ENCODE results near the gene PLXNB1.
"Not testable (repeated sequence)": the region's sequence is repeated elsewhere in the genome, so short reads cannot be mapped to it uniquely, and the experiment has no call there.

Gene PLXNB1

DNA sequence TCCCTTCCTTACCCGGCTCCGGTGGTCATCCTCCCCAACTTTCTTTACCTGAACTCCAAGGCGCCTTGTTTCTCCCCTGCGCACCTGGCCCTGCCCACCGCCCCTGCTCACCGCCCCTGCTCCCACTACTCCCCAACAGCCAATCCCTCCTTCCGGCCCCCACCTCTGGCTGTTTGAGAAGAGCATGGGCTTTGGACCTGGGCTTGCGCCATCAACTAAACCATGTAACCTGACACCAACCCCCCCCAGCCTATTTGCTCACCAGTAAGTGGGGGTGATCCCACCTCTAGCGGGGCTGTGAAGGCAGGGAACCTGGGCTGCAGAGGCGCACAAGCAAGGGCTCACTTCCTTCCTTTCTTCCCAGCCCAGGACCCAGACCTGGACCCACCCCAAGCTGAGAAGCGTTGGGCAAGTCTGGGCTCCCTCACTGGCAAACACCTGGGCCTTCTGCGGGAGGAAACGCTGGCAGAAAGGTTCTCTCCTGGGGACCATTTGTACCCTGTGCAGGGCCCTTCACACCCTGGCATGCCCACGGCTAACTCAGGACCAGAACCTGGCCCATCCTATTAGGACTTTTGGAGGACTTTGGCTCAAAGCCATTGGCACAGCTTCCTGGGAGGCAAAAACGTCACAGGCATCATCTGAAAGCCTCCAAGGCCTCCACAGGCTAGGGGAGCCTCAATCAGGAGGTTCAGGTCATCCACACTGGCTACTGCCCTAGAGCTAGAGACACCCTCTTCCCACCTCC, at the start of gene PLXNB1:
TSS of gene PLXNB1 (minus strand) at position 127 of the 748 bp plus-strand sequence. CDS start 5,475 bp downstream, outside the sequence.
- peak; percentile 48 for DNase-seq

- peak; percentile 70 for DNase-seq
Observed at GRCh38 chr3:48478626-48479555, 49.0 kb upstream of the PLXNB1 start.

GRCh38 chr3:48477959-48478520, 48.2 kb upstream of the PLXNB1 start:
- no peak for DNase-seq

GRCh38 chr3:48476426-48477053, 46.7 kb upstream of the PLXNB1 start:
- DNase-seq, result no peak

DNA sequence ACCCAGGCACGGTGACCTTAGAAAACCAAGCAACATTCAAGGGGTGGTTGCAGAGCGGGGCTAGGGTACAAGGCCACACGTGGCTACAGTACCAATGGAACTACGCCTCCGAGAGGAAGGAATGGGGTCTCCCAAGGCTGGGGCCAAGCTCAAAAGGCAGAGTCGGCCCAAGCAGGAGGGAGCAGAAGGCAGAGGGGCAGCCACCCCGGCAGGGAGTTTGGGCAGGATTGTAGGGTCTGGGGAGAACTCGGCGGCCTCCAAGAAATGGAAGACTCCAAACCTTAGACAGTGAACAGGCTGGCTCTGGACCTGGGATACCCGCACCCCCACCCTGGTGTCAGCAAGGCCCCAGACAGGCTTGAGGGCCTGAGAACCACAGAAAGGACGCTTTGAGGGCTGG, 45.3 kb upstream of the PLXNB1 start:
- no peak for DNase-seq

DNA sequence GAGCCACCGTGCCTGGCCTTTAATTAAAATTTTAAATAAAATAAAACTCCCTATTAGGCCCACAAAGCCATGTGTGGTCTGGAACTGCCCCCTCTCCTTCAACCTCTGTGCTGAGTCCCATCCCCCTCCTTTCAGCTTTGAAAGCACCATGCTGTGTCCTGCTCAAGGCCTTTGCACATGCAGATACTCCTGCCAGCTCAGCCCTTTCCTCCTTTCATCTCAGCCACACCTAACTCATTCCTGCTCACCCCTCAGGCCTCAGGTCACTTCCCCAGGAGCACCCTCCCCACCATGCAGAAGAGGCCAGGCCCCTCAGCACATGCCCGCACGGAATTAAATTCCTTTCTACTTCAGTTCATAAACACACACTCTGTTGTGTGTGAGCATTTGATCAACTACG, 44.7 kb upstream of the PLXNB1 start:
- DNase-seq, result no peak

- not testable (repeated sequence) for DNase-seq
Observed at GRCh38 chr3:48474031-48474430, 44.1 kb upstream of the PLXNB1 start.

DNA sequence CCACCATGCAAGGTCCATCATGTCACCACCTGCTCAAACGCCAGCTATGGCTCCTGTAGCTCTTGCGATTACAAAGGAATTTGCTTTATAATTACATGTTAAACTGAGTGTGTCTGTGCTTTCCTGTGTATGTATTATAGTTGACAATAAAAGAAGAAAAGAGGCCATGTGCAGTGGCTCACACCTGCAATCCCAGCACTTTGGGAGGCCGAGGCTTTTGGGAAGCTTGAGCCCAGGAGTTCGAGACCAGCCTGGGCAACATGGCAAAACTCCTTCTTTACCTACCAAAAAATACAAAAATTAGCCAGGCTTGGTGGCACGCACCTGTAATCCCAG, 43.7 kb upstream of the PLXNB1 start:
- no peak for DNase-seq

DNA sequence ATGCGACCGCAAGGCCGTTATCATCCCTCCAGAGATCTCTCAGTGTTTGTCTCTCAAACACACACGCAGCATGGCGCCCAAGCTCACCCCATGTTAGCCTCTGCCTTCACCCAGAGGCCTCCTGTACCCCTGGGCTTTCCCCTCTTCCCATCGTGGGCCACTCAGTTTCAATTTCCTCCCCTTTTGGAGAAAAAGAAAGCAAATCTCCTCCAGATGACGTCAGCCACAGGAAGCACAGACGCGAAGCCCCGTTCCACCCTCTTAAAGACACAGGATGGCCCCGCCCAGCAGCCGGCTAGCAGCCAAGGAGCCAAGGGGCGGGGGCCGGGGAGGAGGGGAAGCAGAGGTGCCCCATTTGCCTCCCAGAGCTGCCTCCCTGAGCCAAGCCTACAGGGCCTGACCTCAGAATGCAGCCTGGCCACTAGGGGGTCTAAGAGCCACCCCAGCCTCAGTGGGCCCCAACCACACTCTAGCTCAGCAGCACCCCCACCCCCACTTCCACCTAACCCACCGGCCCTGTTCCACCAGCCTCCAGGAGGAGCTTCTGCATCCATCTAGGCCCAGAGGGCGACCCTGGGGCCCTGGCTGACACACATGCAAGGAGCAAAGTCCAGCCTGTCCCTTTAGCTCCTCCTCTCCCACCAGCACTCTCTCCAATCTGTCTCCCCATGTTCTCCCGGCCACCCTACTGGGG, 43.2 kb upstream of the PLXNB1 start:
- peak; percentile 96 for DNase-seq

DNA sequence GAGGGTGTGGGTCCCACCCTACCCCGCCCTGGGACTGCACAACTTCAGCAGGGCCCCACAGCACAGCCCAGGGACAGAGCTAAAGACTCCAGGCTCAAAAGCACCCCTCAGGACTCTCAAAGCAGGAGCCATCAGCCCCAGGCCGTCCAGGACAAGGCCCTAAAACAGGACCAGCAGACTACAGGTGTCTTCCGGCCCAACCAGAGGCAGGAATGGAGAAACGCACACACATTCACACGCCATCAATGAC, 42.7 kb upstream of the PLXNB1 start:
- no peak for DNase-seq

DNA sequence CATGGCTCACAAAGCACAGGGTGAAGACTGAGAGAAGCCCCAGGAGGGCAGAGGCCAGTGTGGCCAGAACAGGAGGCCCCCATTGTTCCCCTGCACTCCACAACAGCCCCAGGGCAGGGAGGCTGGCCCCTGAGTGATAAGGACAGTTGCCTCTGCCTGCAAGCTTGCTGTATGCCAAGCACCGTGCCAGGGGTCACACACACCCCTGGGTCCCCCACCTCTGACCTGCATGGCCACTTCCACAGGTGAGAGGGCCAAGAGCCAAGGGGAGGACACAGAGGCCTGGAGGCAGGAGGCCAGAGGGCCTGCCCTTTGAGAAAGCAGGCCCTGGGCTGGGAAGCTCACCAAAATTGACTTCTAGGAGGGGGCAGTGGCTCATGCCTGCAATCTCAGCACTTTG, 40.4 kb upstream of the PLXNB1 start:
- DNase-seq, result no peak

GRCh38 chr3:48469046-48469915, 39.4 kb upstream of the PLXNB1 start:
- DNase-seq, result no peak

GRCh38 chr3:48468329-48468731, 38.4 kb upstream of the PLXNB1 start:
- no peak for DNase-seq

DNA sequence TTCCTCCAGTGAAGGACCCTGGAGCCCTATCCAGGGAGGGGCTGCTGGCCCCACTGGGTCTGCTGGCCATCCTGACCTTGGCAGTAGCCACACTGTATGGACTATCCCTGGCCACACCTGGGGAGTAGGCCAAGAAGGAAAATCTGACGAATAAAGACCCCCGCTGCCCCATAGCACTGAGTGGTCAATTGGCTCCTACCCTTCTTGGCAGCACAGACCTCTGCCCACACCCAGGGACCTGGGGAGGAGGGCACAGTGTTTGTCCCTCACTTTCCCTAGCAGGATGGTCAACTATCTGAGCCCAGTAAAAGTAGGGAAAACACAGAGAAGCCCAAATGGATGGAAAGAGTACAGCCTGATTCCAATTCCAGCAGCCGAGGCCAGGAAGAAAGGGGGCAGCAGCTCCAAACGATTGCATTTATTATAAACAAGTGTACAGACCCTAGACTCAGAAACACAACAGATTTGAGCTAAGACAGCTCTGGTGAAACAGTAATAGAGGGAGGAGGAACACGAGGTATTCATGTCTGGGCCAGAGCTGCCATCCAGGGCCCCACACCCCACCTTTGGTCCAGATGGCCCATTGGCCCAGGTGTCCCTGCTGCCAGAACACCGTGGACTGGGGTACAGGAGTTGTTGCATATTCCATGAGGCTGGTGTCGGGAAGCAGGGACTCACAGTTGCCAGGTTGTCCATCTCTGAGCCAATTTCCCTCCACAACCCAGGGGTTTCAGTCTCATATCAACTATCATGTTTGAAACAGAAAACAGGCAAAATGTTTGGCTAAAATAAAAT, 37.8 kb upstream of the PLXNB1 start:
- no peak for DNase-seq

- DNase-seq, result no peak
Observed at GRCh38 chr3:48467110-48467454, 37.2 kb upstream of the PLXNB1 start.

GRCh38 chr3:48466386-48467109, 36.7 kb upstream of the PLXNB1 start:
- DNase-seq, result no peak

GRCh38 chr3:48465531-48466378, 35.9 kb upstream of the PLXNB1 start:
- peak; percentile 92 for DNase-seq

- DNase-seq, result no peak
Observed at GRCh38 chr3:48465237-48465530, 35.3 kb upstream of the PLXNB1 start.

DNA sequence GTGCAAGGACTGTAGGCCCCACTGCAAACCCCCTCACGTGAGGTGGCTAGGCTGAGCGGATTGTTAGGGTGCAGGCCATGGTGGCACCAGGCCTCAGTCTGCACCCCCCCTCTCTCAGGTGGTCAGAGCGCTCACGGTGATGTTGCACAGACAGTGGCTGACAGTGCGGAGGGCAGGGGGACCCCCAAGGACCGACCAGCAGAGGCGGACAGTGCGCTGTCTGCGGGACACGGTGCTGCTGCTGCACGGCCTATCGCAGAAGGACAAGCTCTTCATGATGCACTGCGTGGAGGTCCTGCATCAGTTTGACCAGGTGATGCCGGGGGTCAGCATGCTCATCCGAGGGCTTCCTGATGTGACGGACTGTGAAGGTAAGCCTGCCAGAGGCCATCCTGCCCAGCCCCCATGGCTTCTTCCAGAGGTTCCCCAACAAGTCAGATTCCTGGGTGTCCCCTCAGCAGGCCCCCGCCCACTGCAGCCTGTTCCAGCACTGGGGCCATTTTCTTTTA, 34.9 kb upstream of the PLXNB1 start:
- DNase-seq, result no peak

DNA sequence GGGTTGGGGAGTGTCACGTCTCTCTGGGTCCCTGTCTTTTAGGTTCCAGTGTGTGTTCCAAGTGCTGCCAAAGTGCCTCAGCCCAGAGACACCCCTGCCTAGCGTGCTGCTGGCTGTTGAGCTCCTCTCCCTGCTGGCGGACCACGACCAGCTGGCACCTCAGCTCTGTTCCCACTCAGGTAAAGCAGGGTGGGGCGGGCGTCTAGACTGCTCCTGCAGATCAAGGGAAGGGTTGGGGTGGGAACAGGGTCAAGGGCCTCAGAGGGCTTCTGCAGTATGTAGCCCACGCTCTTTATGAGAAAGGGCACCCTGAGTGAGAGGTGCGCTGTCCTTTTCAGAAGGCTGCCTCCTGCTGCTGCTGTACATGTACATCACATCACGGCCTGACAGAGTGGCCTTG, 33.8 kb upstream of the PLXNB1 start:
- no peak for DNase-seq

All from MV-4-11 (cell line).